ENCODE measurements around the gene PCDHGA12. TPM values are rescaled to one million over a fixed set of nuclear protein-coding genes. Genes with fewer than 3 reads are reported as not detected.
"Not testable (repeated sequence)": the region's sequence is repeated elsewhere in the genome, so short reads cannot be mapped to it uniquely, and the experiment has no call there.

The PCDHGA12 gene
- total and polyA plus RNA-seq, 2 experiments from 2014 or later: 8.5 to 8.6 TPM

- Histone ChIP-seq H2AFZ (no peak overlapping the region), H3F3A (ENCODE audit: insufficient read depth) (peaks cover 27% of the 10 kb centered on the region), H3K27me3 (replicated peaks; ENCODE audit: insufficient read depth) (no peaks in the 10 kb centered on the region), H3K9me2 (ENCODE audit: insufficient read depth) (no peaks in the 10 kb centered on the region), H3K4me1 (ENCODE audit: insufficient read depth) (peaks cover 15% of the 10 kb centered on the region; the same call in 1 of the 2 replicates), H3K79me2 (ENCODE audit: insufficient read depth) (peaks cover 59% of the 10 kb centered on the region), H3K4me3 (peak overlapping the region; percentile 80; the same call in 1 of the 2 replicates), H3K27ac (no peak overlapping the region), H4K20me1 (ENCODE audit: insufficient read depth) (no peaks in the 10 kb centered on the region), H3K4me2 (ENCODE audit: unreplicated experiment) (peak overlapping the region; percentile 59), H3K9me3 (ENCODE audit: low read depth) (no peaks in the 10 kb centered on the region), H3K9ac (no peak overlapping the region), H3K36me3 (ENCODE audit: low read depth) (peaks cover 3% of the 10 kb centered on the region; the same call in 1 of the 2 replicates)
- 44% methylated on average over 25 to 41 of the region's 42 CpGs for WGBS, 2 experiments (ENCODE audit: low coverage in 1 of 2, low lambda C conversion rate in 2 of 2, missing lambda C conversion rate in 2 of 2)
- no peak for TF ChIP-seq EZH2phosphoT487 (IDR thresholded peaks at IDR 0.05; ENCODE audit: insufficient read depth, low read depth)
- TF ChIP-seq EZH2 (IDR thresholded peaks at IDR 0.05; ENCODE audit: insufficient read depth, poor library complexity, severe bottlenecking): no peak
- no peak for DNase-seq
- in situ Hi-C loops (cut with MboI): no loop called here
These were observed 7.5 kb upstream of the PCDHGA12 start for GRCh38 chr5:141422742-141423291.

GRCh38 chr5:141427783-141428426, 2.4 kb upstream of the PCDHGA12 start:
- Histone ChIP-seq H3K9me3 (ENCODE audit: low read depth) (no peaks in the 10 kb centered on the region), H2AFZ (no peak overlapping the region), H3K4me2 (ENCODE audit: unreplicated experiment) (no peak overlapping the region), H3K4me1 (ENCODE audit: insufficient read depth) (peaks cover 6% of the 10 kb centered on the region; the same call in 1 of the 2 replicates), H3K36me3 (ENCODE audit: low read depth) (peaks cover 3% of the 10 kb centered on the region; the same call in 1 of the 2 replicates), H3K9ac (no peak overlapping the region), H3K79me2 (ENCODE audit: insufficient read depth) (peaks cover 54% of the 10 kb centered on the region), H3K4me3 (no peak overlapping the region), H3K9me2 (ENCODE audit: insufficient read depth) (no peaks in the 10 kb centered on the region), H3F3A (ENCODE audit: insufficient read depth) (no peaks in the 10 kb centered on the region), H4K20me1 (ENCODE audit: insufficient read depth) (no peaks in the 10 kb centered on the region), H3K27me3 (replicated peaks; ENCODE audit: insufficient read depth) (no peaks in the 10 kb centered on the region), H3K27ac (no peak overlapping the region)
- no peak for DNase-seq
- in situ Hi-C loops (cut with MboI): no loop called here
- WGBS, 2 experiments (ENCODE audit: low coverage in 1 of 2, low lambda C conversion rate in 2 of 2, missing lambda C conversion rate in 2 of 2): 65 to 71% methylated on average over 52 to 53 of the region's 53 CpGs
- TF ChIP-seq EZH2 (IDR thresholded peaks at IDR 0.05; ENCODE audit: insufficient read depth, poor library complexity, severe bottlenecking) (no peak), EZH2phosphoT487 (IDR thresholded peaks at IDR 0.05; ENCODE audit: insufficient read depth, low read depth) (no peak)

DNA sequence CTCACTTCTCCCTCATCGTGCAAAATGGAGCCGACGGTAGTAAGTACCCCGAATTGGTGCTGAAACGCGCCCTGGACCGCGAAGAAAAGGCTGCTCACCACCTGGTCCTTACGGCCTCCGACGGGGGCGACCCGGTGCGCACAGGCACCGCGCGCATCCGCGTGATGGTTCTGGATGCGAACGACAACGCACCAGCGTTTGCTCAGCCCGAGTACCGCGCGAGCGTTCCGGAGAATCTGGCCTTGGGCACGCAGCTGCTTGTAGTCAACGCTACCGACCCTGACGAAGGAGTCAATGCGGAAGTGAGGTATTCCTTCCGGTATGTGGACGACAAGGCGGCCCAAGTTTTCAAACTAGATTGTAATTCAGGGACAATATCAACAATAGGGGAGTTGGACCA, 979 bp downstream of the PCDHGA12 start:
- peak overlapping the region; percentile 61 for H3K4me3 ChIP-seq
- TF ChIP-seq EZH2phosphoT487 (IDR thresholded peaks at IDR 0.05; ENCODE audit: insufficient read depth, low read depth) (no peak), EZH2 (IDR thresholded peaks at IDR 0.05; ENCODE audit: insufficient read depth, poor library complexity, severe bottlenecking) (no peak)
- H3K9ac ChIP-seq: peak overlapping the region; percentile 61
- H3K27me3 ChIP-seq (replicated peaks; ENCODE audit: insufficient read depth): no peaks in the 10 kb centered on the region
- peak overlapping the region; percentile 59 for H2AFZ ChIP-seq
- H4K20me1 ChIP-seq (ENCODE audit: insufficient read depth): no peaks in the 10 kb centered on the region
- in situ Hi-C loops (cut with MboI): no loop called here
- peaks cover 8% of the 10 kb centered on the region for H3F3A ChIP-seq (ENCODE audit: insufficient read depth)
- no peaks in the 10 kb centered on the region for H3K9me3 ChIP-seq (ENCODE audit: low read depth)
- H3K27ac ChIP-seq: no peak overlapping the region
- peaks cover 14% of the 10 kb centered on the region for H3K4me1 ChIP-seq (ENCODE audit: insufficient read depth)
- H3K4me2 ChIP-seq (ENCODE audit: unreplicated experiment): peak overlapping the region; percentile 17
- 31 to 33% methylated on average over 37 of the region's 37 CpGs for WGBS, 2 experiments (ENCODE audit: low coverage in 1 of 2, low lambda C conversion rate in 2 of 2, missing lambda C conversion rate in 2 of 2)
- peaks cover 41% of the 10 kb centered on the region for H3K79me2 ChIP-seq (ENCODE audit: insufficient read depth)
- DNase-seq: peak; percentile 27
- no peaks in the 10 kb centered on the region; the same call in 1 of the 2 replicates for H3K36me3 ChIP-seq (ENCODE audit: low read depth)
- no peaks in the 10 kb centered on the region for H3K9me2 ChIP-seq (ENCODE audit: insufficient read depth)

DNA sequence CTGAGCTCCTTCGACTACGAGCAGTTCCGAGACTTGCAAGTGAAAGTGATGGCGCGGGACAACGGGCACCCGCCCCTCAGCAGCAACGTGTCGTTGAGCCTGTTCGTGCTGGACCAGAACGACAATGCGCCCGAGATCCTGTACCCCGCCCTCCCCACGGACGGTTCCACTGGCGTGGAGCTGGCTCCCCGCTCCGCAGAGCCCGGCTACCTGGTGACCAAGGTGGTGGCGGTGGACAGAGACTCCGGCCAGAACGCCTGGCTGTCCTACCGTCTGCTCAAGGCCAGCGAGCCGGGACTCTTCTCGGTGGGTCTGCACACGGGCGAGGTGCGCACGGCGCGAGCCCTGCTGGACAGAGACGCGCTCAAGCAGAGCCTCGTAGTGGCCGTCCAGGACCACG, 2.0 kb downstream of the PCDHGA12 start:
- H3K4me2 ChIP-seq (ENCODE audit: unreplicated experiment); H3K27ac ChIP-seq; H3K9me2 ChIP-seq (ENCODE audit: insufficient read depth); H3K27me3 ChIP-seq (replicated peaks; ENCODE audit: insufficient read depth); H4K20me1 ChIP-seq (ENCODE audit: insufficient read depth); DNase-seq; H3K9ac ChIP-seq; H2AFZ ChIP-seq; H3K4me3 ChIP-seq; H3K36me3 ChIP-seq (ENCODE audit: low read depth); H3K9me3 ChIP-seq (ENCODE audit: low read depth); in situ Hi-C loops (cut with MboI): not testable (repeated sequence)
- peaks cover 24% of the 10 kb centered on the region for H3K4me1 ChIP-seq (ENCODE audit: insufficient read depth)
- H3K79me2 ChIP-seq (ENCODE audit: insufficient read depth): peaks cover 47% of the 10 kb centered on the region
- 64% methylated on average over 27 to 37 of the region's 38 CpGs for WGBS, 2 experiments (ENCODE audit: low coverage in 1 of 2, low lambda C conversion rate in 2 of 2, missing lambda C conversion rate in 2 of 2)
- peaks cover 13% of the 10 kb centered on the region for H3F3A ChIP-seq (ENCODE audit: insufficient read depth)

GRCh38 chr5:141432726-141433125, 2.4 kb downstream of the PCDHGA12 start:
- H3K9ac ChIP-seq; H3K36me3 ChIP-seq (ENCODE audit: low read depth); DNase-seq; H3K4me2 ChIP-seq (ENCODE audit: unreplicated experiment); H3K27me3 ChIP-seq (replicated peaks; ENCODE audit: insufficient read depth); in situ Hi-C loops (cut with MboI); H3K9me2 ChIP-seq (ENCODE audit: insufficient read depth); H3K9me3 ChIP-seq (ENCODE audit: low read depth); H4K20me1 ChIP-seq (ENCODE audit: insufficient read depth); H2AFZ ChIP-seq; H3K4me3 ChIP-seq; H3K27ac ChIP-seq: not testable (repeated sequence)
- WGBS, 2 experiments (ENCODE audit: low coverage in 1 of 2, low lambda C conversion rate in 2 of 2, missing lambda C conversion rate in 2 of 2): 40 to 58% methylated on average over 22 to 29 of the region's 29 CpGs
- Histone ChIP-seq H3K79me2 (ENCODE audit: insufficient read depth) (peaks cover 49% of the 10 kb centered on the region), H3K4me1 (ENCODE audit: insufficient read depth) (peaks cover 28% of the 10 kb centered on the region), H3F3A (ENCODE audit: insufficient read depth) (peaks cover 17% of the 10 kb centered on the region)

Data from GM23248 (cell line).